Left renal cortex interstitium (tissue), 4 donors: ENCODE measurements around the gene AURKAIP1. TPM values are rescaled to one million over a fixed set of nuclear protein-coding genes. Genes with fewer than 3 reads are reported as not detected.

ENCODE experiments used
- DNase-seq, 4 donors: peaks; one replicate each; pipeline ENCODE4 v3.0.0-alpha.2; 2013; ENCODE audit warnings: low read depth in 4 of 4, low spot score in 2 of 4, missing footprints in 1 of 4
- polyA plus RNA-seq, 4 donors: library from polyadenylated mRNA; unstranded; fragments of 120-200 nt; gene quantifications; one replicate each; pipeline ENCODE4 v1.2.1, GENCODE V29; 2013; ENCODE audit not compliant: insufficient read length in 4 of 4

The AURKAIP1 gene
- polyA plus RNA-seq, 4 donors = 64.4 to 107 (median 84.7) TPM

DNA sequence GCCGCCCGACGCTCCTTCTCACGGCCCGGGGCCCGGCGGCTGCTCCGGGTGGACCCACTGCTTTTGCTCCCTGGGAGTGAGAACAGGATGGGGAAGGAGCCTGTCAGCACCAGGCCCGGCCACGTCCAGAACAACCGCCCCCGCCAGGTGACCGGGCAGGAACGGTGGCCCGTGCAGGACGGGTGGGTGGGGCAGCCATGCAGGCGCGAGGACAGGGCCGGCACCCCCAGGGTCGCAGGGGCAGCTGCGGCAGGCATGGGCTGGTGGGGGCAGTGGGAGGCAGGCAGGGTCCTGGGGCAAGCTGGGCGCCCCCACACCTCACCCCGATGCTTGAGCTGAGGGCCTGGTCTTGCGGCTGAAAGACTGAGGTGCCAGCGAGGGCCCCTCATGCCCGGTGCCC lies 38.6 kb downstream of the AURKAIP1 start:
- DNase-seq = no peak

DNA sequence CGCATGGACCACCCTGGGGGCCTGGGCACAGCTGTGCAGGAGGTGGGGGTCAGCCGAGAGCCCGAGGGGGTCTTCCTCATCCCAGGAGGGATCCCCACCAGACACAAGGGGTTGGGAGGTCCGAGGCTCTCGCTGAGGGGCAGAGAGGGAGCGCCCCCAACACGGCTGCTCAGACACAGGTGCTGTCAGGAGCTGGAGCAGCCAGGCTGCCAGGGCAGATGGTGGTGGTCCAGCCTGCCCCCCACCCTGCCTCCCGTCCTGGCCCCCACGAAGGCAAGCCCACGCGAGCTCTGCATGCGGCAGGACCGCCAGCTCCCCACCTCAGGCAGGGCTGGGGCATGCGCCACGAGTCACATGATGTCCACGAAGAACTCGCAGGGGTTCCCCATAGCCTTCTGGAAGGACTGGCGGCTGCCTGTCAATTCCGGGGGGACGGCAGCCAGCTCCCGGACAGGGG lies 39.2 kb downstream of the AURKAIP1 start:
- DNase-seq = no peak

DNA sequence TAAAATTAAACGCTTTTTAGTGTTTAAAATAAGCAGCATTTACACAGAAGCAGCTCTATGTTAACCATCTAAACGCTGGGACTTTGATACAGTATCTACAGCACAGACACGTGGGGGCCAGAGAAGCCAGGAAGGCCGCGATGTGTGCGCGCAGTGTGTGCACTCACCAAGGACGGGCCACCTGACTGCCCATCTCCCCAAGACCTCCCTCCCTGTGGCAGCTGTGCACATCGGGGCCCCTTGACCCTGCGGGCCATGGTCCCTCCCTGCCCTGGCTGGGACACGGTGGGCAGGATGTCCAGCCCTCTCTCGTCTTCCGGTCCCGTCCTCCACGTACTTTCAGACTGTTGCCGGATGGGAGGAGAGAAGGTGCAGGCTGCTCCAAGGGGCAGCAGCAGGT lies 39.7 kb downstream of the AURKAIP1 start:
- no peak for DNase-seq

DNA sequence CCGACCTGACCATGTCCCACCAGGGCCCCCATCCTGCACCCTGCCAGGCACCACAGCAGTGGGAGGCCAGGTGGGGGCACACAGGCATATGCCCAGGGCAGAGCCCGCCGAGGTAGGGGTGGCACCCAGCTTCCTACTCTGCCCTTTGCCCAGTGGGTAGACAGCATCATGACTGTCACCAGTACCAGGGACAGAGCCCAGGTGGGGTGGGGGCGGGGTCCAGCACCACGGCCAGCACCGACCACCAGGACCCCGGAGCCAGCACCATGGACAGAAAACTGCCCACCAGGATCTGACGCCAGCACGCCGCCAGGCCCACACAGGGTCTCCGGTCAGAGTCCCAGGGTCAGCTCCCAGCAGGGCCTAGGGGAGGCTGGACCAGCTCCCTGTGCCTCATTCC lies 40.2 kb downstream of the AURKAIP1 start:
- DNase-seq = no peak

DNA sequence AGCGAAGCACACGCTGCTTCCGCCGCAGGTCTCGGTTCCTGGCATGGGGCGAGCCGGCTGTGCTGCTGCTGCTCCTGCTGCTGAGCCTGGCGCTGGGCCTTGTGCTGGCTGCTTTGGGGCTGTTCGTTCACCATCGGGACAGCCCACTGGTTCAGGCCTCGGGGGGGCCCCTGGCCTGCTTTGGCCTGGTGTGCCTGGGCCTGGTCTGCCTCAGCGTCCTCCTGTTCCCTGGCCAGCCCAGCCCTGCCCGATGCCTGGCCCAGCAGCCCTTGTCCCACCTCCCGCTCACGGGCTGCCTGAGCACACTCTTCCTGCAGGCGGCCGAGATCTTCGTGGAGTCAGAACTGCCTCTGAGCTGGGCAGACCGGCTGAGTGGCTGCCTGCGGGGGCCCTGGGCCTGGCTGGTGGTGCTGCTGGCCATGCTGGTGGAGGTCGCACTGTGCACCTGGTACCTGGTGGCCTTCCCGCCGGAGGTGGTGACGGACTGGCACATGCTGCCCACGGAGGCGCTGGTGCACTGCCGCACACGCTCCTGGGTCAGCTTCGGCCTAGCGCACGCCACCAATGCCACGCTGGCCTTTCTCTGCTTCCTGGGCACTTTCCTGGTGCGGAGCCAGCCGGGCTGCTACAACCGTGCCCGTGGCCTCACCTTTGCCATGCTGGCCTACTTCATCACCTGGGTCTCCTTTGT lies 41.3 kb downstream of the AURKAIP1 start:
- no peak for DNase-seq

DNA sequence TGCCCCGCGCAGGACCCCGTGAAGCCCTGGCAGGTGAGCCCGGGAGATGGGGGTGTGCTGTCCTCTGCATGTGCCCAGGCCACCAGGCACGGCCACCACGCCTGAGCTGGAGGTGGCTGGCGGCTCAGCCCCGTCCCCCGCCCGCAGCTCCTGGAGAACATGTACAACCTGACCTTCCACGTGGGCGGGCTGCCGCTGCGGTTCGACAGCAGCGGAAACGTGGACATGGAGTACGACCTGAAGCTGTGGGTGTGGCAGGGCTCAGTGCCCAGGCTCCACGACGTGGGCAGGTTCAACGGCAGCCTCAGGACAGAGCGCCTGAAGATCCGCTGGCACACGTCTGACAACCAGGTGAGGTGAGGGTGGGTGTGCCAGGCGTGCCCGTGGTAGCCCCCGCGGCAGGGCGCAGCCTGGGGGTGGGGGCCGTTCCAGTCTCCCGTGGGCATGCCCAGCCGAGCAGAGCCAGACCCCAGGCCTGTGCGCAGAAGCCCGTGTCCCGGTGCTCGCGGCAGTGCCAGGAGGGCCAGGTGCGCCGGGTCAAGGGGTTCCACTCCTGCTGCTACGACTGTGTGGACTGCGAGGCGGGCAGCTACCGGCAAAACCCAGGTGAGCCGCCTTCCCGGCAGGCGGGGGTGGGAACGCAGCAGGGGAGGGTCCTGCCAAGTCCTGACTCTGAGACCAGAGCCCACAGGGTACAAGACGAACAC lies 42.1 kb downstream of the AURKAIP1 start:
- DNase-seq = no peak

DNA sequence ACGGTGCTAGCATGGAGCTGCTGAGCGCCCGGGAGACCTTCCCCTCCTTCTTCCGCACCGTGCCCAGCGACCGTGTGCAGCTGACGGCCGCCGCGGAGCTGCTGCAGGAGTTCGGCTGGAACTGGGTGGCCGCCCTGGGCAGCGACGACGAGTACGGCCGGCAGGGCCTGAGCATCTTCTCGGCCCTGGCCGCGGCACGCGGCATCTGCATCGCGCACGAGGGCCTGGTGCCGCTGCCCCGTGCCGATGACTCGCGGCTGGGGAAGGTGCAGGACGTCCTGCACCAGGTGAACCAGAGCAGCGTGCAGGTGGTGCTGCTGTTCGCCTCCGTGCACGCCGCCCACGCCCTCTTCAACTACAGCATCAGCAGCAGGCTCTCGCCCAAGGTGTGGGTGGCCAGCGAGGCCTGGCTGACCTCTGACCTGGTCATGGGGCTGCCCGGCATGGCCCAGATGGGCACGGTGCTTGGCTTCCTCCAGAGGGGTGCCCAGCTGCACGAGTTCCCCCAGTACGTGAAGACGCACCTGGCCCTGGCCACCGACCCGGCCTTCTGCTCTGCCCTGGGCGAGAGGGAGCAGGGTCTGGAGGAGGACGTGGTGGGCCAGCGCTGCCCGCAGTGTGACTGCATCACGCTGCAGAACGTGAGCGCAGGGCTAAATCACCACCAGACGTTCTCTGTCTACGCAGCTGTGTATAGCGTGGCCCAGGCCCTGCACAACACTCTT lies 42.8 kb downstream of the AURKAIP1 start:
- no peak for DNase-seq

DNA sequence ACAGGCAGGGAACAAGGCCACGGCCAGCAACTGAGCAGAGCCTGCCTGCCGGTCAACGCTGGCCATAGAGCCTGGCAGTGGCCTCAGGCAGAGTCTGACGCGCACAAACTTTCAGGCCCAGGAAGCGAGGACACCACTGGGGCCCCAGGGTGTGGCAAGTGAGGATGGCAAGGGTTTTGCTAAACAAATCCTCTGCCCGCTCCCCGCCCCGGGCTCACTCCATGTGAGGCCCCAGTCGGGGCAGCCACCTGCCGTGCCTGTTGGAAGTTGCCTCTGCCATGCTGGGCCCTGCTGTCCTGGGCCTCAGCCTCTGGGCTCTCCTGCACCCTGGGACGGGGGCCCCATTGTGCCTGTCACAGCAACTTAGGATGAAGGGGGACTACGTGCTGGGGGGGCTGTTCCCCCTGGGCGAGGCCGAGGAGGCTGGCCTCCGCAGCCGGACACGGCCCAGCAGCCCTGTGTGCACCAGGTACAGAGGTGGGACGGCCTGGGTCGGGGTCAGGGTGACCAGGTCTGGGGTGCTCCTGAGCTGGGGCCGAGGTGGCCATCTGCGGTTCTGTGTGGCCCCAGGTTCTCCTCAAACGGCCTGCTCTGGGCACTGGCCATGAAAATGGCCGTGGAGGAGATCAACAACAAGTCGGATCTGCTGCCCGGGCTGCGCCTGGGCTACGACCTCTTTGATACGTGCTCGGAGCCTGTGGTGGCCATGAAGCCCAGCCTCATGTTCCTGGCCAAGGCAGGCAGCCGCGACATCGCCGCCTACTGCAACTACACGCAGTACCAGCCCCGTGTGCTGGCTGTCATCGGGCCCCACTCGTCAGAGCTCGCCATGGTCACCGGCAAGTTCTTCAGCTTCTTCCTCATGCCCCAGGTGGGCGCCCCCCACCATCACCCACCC lies 43.7 kb downstream of the AURKAIP1 start, which contains the start of gene TAS1R3:
TSS of gene TAS1R3 (plus strand) at position 213 of the 898 bp plus-strand sequence. CDS start at position 279, 66 bp downstream.
- no peak for DNase-seq

DNA sequence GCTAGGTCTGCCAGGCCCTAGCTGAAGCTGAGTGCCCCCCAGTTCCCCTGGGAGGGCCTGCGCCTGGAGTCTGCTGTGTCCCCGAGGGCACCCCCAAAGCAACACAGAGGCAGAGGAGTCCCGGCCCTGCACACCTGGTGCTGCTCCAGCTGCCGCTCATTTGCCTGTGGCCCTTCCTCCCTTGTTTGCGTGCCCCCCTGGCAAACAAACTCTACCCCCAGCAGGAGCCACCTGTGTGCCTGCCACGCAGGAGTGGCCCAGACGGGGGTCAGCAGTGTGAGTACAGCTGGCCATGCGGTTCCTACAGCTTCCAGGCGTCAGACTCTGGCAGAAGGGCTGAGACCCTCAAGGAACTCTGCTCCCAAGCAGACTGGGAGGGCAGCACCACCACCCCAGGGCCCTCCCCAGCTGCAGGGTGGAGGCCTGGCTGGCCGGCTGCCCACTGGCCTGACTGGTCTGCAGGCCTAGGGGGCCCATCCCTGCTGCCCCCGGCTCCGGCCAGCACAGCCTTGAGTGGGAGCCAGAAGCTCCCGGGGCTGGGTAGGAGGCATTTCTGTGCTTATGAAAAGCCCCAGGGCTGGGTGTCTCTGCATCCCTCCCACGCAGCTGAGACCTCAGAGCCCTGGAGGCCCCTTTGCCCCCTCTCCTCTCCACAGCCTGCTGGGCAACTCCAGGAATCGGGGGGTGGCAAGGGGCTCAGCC lies 44.5 kb downstream of the AURKAIP1 start:
- no peak for DNase-seq

DNA sequence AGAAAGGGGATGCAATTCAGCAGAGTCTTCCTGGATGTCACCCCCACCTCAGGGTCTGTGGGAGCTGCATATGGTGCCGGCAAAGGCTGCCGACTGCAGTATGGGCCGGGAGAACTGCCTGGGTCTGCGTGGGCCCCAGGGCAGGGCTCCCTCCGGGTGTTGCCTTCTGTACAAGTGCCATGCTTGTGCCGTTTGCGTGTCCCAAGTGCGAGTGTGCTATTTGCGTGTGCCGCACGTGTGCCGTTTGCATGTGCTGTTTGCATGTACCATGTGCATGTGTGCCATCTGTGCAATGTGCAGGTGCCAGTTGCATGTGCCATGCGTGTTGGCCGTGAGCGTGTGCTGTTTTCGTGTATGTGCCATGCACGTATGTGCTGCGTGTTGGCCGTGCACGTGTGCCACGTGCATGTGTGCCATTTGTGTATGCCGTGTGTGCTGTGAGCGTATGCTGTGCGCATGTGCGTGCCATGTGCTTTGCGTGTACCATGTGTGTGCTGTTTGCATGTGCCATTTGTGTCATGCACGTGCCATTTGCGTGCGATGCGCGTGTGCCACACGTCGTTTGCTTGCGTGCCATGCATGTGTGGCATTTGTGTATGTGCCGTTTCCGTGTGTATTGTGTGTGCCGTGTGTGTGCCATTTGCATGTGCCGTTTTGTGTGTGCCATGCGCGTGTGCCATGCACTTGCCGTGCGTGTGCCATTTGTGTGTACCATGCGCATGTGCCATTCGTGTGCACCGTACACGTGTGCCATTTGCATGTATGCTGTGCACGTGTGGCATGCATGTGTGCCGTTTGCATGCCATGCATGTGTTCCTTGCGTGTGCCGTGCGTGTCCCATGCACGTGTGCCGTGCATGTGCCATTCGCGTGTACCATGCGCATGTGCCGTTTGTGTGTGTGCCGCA lies 45.5 kb downstream of the AURKAIP1 start:
- no peak for DNase-seq

DNA sequence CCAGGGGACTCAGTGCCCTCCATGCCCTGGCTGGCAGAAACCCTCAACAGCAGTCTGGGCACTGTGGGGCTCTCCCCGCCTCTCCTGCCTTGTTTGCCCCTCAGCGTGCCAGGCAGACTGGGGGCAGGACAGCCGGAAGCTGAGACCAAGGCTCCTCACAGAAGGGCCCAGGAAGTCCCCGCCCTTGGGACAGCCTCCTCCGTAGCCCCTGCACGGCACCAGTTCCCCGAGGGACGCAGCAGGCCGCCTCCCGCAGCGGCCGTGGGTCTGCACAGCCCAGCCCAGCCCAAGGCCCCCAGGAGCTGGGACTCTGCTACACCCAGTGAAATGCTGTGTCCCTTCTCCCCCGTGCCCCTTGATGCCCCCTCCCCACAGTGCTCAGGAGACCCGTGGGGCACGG lies 46.8 kb downstream of the AURKAIP1 start:
- no peak for DNase-seq

DNA sequence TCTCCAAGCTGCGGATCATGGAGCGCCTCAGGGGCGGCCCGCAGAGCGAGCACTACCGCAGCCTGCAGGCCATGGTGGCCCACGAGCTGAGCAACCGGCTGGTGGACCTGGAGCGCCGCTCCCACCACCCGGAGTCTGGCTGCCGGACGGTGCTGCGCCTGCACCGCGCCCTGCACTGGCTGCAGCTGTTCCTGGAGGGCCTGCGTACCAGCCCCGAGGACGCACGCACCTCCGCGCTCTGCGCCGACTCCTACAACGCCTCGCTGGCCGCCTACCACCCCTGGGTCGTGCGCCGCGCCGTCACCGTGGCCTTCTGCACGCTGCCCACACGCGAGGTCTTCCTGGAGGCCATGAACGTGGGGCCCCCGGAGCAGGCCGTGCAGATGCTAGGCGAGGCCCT lies 47.7 kb downstream of the AURKAIP1 start:
- no peak for DNase-seq

DNA sequence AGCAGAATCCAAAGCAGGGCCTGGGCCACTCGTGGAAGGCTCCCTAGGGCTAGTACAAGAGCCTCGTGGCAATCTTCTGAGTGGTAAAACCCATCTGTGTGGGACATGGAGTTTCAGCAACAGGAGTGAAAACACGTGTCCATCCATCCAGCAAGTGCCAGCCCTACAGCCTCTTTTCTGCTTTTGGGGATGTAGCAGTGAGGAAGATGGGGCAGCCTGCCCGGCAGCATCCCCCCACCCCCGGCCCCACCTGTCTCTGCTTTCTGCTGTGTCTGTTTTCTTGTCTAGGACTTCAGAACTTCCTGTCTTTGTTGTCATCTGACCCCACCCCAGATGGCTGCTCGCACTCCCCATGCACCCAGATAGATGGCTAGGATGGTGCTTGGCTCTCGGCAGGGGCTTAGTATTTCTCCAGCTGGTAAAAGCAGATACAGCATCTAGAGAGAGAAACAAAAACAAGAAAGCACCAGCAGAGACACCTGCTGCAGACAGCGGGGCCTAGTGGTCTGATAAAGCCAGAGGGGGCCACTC lies 48.9 kb downstream of the AURKAIP1 start:
- no peak for DNase-seq

DNA sequence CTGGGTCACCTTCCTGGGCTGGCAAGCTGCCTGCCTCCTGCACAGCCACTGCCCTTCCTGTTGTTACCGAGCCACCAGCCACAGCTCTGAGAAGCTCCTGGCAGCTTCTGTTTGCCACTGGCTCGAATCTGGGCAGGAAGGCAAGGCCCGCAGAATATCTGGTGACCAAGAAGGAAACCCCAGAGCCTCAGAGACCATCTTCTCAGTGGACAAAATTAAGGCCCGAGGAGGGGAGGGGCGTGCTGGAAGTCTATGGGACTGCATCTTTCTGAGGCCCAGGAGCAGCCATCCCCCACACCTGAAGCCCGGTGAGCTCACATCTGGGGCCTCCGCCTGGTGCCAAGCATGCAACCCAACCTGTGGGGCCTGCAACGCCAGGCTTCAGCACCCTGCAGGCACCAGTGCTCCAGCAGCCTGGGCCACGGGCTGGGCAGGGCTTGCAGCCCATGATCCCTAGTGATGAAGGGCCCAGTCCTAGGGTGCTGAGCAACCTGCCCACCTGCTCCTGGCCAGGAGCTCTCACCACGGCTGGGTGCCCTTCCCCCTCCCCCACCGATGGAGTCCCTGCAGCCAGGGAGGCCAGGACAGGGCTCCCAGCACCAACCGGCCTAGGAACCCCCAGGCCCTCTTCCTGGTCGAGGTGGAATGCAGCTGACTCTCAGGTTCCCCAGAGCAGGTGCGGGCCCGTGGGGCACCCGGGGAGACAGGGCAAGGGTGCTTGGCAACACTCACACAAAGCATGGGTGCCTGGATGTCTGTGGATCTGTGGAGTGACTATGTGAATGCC lies 49.5 kb downstream of the AURKAIP1 start:
- no peak for DNase-seq

DNA sequence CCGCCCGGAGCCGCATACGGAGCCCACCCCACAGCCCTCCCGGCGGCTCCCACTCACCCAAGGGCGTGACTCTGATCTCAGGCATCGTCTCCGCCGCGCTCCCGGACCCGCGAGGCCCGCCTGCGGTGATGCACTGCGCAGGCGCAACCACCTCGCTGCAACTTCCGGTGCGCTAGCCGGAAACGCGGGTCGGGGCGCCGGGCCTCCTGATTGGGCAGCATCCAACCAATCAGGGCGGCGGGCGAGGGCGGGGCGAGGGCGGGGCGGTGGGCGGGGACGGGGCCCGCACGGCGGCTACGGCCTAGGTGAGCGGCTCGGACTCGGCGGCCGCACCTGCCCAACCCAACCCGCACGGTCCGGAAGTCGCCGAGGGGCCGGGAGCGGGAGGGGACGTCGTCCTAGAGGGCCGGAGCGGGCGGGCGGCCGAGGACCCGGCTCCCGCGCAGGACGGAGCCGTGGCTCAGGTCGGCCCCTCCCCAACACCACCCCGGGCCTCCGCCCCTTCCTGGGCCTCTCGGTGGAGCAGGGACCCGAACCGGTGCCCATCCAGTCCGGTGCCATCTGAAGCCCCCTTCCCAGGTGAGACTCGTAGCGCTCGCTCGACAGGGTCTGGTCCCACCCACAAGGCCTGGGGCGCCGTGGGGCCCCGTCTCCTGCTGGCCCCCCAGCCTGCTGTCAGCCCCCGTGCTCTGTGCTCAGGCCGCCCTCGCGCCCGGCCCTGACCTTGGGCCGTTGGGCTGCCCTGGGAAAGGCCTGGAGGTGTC lies 50.3 kb downstream of the AURKAIP1 start, which contains the start of the genes CPTP and INTS11:
TSS of gene CPTP (plus strand) at position 279 of the 764 bp plus-strand sequence. CDS start 2,109 bp downstream, outside the sequence.
TSS of gene INTS11 (minus strand) at position 137 of the 764 bp plus-strand sequence. CDS start at position 85, 52 bp downstream.
- peak in 3 of 4 donors; percentile 61 to 81 (median 78) for DNase-seq

DNA sequence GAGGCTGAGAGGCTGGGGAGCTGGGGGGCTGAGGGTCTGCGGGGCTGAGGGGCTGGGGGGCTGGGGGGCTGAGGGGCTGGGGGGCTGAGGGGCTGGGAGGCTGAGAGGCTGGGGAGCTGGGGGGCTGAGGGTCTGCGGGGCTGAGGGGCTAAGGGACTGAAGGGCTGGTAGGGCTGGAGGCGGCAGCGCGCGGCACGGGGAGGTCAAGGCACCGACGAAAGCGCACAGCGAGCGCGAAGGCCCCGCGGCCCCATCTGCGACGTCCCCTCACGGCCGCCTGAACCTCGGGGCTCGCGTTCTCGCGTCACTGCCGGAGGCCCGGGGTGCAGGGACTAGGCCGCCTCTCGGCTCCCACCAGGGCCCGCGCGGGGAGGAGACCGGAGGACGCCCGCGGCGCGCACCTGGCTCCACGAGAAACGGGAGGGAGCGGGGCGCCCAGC lies 50.9 kb downstream of the AURKAIP1 start:
- no peak for DNase-seq
